ENCODE results near the gene CREG2. TPM values are rescaled to one million over a fixed set of nuclear protein-coding genes. Genes with fewer than 3 reads are reported as not detected.
"Not testable (repeated sequence)": the region's sequence is repeated elsewhere in the genome, so short reads cannot be mapped to it uniquely, and the experiment has no call there.

Gene CREG2
- total RNA-seq, 1 experiment from 2014 or later: not detected

DNA sequence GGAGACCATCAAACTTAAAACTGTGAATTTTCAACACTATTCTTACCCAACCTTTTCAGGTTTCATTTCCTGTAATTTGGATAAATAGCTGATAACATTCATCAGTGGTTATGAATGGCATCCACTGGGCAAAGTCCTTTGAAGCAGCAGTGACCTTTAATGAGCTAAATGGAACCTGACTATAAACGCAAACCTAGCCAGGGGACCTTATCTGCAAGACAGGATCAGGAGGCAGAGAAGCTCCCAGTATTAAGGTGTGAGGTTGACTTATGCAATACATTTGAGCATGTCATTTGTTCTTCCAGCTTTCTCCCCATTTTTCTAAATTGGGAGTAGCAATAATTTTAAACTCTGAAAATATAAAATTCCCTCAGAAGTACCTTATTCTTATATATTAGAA is 38.4 kb downstream of the CREG2 start:
- DNase-seq (ENCODE audit: low spot score): peak; percentile 30

DNA sequence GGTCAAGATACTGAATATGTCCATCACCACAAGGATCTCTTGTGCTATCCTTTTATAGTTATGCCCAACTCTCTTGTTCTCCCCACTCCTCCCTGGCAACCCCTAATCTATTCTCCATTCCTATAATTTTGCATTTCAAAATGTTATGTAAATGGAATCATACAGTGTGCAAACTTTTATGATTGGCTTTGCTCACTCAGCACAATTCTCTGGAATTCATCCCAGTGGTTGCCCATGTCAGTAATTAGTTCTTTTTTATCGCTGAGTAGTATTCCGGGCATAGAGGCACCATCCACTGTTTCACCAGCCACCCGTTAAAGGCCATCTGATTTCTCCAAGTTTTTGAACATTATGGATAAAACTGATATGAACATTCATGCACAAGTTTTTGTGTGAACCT is 40.4 kb downstream of the CREG2 start:
- DNase-seq (ENCODE audit: low spot score): no peak

DNA sequence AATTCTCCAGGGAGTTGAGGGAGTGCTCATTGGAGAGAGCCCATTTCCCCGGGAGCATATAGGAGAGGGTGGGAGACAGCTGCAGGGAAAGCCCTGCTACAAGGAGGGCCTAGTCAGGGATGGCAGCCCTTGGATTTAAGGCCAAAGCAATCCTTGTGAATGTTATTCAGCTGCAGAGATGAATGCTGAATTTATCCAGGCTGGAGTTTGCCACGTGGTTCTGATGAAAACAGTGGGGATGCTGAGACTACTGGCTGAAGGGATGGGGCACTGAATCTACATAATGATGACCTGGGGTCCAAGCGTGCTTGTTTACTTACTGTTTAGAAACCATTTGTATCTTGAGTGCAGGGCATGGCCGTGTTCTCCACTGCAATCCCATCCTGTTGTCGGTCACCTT is 43.2 kb downstream of the CREG2 start:
- DNase-seq (ENCODE audit: low spot score): no peak

DNA sequence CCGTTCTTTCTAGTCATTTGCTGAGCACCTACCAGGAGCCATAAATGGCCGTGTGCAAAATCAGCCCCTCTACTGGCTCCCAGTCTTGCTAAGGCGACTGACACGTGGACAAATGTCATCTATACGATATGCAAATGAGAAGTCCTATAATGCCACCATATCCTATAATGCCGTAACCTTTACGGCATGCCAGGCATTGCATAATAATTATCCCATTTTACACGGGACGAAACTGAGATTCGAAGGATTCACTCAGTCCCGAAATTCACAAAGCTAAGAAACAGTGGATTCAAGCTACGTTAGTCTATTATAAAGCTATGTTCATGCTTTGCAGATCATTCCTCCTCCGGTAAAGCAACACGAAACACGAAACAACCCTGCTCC is 44.7 kb downstream of the CREG2 start:
- no peak for DNase-seq (ENCODE audit: low spot score)

DNA sequence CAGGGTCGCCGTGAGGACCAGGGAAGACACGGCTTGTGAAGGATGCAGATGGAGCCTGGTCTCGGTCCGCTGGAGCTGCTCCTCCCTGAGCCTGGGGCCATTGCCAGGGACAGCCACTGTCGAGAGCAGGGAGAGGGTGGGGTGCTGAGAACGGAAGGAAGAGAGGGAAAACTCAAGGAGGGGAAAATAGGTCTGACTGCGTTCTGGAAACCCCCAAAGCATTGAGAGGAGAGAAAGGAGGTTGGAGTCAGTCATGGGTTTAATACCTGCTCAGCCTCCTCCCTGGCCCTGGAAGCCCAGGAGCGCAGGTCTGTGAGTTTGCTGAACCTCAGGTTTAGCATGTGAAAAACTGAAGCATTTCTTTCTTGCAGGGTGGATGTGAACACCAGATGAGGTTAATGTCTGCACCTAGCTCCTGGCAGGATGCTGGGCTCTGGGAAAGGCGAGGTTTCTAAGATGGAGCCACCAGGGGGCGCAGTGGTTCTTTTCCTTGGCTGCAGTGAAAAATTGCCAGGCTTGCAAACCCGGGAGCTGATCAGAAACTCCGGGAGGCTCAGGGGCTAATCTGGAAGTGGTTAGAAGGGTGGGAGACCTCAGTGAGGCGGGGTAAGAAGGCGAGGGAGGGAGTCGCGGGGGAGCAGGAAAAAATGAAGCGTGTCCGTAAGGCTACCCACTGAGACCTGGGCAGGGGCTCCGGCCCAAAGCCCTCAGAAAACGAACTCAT is 45.2 kb downstream of the CREG2 start:
- DNase-seq (ENCODE audit: low spot score): peak; percentile 93

DNA sequence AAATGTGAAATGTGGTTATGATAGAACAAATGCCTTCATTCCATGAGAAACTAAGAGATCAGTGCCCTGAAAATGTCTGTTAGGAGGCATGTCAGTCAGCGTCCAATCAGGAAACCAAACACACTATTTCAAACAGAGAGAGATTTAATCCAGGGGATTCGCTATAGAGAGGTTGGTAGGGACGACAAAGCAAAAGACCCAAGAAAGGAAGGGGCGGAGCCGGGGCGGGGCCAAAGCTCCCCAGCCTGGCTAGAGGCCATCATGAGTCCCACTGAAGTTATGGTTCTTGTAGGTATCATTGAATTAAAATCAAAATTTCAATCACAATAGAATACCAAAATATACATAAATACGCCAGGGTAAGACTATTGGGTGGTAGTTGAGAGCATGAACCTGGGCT is 45.9 kb downstream of the CREG2 start:
- peak; percentile 42 for DNase-seq (ENCODE audit: low spot score)

DNA sequence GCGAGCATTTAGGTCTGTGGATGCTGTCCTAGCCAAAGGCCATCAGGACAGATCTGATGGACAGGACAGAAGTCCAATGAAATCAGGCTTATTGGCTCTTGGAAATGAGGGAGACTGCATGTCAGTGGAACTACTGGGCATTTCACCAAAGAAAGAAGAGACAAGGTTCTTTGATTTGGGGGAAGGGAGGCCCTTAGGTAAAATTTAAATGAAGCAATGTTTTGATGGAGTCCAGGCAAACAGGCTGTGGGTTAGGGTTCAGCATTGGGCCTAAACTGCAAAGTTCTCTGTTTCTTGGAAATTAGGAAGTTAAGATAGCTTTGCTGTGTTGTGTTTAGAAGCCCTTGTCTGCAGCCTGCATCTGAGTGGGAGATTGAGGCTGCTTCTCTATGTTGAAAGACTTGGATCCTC is 47.2 kb downstream of the CREG2 start:
- no peak for DNase-seq (ENCODE audit: low spot score)

DNA sequence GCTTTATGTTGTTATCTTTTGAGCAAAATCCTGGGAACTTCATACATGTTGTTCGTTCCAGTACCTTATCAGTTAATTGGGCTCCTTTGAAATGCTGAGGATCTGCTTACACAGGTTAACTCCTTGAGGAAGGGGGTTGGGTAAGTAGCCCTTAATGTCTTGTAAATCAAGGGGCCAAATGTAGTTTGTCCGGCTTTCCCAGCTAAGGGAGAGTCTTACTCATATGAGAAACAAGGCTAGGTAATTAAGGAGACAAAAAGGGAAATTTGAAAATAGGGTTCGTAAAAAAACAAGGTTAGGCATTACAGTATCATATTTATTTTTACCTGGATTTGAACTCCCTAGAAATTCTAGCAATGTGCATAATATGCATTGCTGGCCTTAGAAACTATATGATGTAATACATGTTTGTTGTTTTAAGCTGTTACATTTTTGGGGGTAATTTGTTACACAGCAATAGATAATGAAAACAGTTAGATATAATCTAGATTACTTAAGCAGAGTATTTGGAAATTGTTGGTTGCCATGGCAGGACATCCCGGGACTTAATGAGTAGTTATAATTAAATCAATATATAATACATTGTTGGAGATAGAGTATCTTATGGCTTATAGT is 47.9 kb downstream of the CREG2 start:
- no peak for DNase-seq (ENCODE audit: low spot score)

DNA sequence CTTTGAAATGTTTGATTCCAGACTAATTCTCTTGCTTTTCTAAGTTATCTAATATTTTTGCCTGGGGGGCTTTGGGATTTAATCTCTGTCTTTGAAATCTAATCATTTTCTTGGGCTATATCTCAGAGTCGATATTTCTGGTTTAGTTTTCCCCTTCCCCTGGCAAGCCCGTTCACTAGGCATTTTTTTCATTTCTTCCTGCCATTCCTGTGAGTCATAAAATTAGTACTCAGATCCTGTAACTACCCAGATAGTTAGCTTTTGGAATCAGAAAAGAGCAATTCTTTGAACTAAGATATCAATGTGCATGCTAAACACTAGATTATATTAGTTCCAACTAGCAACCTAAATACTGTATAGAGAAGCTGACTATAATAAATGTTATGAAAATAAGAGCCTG is 49.4 kb downstream of the CREG2 start:
- no peak for DNase-seq (ENCODE audit: low spot score)

DNA sequence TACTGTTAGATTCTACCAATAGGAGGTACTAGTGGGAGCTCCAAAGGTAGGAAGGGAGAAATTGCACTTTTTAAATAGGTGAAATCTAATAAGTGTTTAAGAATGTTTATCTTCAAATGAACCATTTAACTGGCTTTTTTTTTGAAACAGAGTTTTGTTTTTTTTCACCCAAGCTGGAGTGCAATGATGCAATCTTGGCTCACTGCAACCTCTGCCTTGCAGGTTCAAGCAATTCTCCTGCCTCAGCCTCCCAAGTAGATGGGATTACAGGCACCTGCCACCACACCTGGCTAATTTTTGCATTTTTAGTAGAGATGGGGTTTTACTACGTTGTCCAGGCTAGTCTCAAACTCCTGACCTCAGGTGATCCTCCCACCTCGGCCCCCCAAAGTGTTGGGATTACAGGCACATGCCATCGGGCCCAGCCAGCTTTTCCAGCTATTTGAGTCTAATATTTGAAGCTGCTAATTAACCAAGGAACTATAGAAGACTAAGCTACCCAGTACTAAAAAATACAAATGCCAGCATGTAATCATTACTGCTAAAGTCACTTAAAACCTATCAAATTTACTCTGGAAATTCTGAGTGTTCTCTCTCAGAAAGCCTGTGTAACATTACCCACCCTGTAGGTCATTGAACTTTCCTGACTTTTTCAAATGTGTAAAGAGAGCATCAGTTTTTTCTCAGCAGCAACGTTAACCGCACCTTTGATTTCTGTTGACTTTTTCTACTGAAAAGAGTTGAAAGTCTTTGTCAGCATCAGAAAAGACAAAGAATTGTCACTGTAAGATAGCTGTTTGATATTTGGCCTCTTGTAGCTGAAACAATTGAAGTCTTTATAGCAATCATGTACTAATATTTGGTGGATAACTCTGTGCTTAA is 54.2 kb downstream of the CREG2 start:
- no peak for DNase-seq (ENCODE audit: low spot score)

DNA sequence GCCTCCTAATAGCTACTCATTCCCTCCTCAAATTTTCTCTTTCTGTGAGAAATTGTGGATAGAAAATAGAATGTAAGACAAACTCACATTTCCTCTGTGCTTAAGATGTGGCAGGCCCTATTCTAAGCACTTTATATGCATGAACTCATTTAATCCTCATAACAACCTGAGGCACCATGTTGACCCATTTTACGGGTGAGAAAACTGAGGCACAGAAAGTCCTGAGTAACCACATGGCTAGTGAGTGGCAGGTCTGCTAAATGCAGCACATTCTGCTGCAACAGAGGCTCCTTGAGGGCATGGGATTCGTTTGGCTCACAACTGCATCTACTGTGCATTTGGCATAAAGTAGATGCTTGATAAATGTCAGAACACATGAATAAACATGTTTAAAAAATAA is 56.1 kb downstream of the CREG2 start:
- no peak for DNase-seq (ENCODE audit: low spot score)

DNA sequence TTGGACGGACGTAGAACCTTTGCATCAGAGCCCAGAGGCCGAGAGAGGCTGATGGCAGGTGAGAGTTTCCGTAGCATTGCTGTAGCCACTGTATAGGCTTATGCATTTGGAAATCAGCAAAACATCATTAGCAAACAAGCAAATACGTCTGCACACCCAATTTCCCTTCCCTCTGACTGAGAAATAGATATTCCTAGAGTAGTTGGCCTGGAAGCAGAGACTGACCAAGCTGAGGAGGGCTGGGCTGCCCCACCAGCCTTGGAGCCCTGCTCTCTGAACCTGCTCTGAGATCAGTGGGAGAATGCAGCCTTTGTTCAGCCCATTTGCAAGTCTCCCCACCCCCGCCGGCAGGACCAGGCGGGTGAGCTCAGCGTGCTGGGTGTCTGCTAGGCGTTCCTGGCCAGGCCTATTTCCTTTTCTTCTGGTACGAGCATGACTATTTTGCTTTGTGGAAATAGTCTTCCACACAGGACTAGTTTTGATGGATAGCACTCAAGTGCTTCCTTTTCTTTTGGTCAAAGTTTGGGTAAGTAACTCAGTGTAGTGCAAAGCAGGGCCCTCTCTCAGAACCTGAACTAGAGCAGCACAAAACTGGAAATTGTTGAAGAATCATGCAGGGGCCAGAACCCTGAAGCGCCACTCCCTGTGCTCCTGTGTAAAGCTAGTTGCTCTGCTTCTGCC is 56.9 kb downstream of the CREG2 start:
- DNase-seq (ENCODE audit: low spot score): peak; percentile 68

DNA sequence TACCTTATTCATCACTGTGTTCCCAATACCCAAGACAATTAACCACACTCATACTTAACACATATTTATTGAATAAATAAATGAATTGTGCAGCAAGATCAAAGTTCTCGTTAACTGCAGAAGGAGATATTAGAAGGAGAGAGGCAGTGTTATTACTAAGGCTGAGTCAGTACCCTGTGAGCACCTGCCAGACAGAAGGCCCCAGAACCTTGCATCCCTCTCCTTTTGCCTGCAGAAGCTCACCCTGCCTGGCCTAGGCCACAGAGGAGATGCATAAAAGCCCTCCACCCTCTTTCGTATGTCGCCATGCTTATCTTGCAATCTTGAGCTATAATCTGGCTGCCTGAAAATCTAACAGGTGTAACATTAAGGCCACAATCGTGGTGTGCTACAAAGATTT is 58.3 kb downstream of the CREG2 start:
- DNase-seq (ENCODE audit: low spot score): peak; percentile 32

DNA sequence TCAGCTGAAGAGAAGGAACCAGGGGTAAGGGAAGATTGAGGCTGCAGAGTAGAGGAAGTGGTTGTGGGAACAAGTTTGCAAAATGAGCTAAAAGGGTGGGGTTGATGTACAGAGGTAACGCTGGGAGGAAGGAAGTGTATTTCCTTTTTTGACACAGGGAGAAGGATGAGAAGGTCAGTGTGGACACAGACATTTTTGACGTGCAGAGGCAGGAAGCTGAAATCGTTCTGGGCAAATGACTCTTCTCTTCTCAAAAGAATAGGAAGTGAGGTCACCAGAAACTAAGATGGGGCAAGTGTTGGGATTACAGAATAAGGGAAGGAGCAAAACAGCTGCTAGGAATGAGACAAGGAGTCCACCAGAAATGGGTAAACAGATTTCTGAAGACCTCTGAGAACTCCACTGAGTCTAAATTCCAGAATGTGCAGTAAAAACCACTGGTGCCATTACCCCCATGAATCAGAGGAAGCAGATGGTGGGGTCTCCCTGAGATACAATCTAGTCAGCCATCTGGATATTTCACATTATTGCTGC is 58.8 kb downstream of the CREG2 start:
- DNase-seq (ENCODE audit: low spot score): no peak

DNA sequence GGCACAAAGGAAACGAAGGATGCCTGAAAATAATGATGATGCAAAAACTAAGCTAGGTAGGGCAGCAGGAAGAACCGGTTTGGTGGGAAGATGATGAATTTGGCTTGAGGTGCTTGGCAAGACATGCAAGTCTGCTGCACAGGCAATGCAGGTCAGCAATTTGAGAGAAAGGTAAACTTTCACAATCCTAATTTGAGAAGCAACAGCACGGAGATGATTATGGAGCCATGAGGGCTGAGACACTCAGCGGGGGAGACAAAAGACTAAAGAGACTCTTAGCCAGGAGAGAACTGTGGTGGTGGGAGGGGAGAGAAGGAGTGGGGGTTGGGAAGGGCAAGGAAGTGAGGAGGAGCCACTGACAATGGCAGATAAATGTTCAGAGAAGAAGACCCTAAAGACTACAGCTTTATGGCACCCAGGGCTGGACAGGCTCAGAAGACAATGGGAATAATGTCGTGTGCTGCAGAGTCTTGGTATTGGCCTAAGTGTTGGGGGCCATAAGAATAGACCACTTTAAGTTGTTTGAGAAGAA is 59.4 kb downstream of the CREG2 start:
- DNase-seq (ENCODE audit: low spot score): peak; percentile 93

DNA sequence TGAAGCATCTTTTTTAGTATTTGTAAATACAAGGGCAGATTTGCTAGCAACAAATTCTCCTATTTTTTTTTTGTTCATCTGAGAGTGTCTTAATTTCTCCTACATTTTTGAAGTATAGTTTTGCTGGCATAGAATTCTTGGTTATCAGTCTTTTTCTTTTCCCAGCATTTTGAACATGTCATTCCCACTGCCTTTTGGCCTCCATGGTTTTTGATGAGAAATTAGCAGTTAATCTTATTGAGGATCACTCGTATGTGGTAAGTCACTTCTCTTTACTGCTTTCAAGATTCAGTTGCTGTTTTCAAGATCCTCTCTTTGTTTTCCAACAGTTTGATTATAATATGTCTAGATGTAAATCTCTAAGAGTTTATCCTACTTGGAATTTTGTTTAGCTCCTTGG is 61.9 kb downstream of the CREG2 start:
- DNase-seq (ENCODE audit: low spot score): no peak

DNA sequence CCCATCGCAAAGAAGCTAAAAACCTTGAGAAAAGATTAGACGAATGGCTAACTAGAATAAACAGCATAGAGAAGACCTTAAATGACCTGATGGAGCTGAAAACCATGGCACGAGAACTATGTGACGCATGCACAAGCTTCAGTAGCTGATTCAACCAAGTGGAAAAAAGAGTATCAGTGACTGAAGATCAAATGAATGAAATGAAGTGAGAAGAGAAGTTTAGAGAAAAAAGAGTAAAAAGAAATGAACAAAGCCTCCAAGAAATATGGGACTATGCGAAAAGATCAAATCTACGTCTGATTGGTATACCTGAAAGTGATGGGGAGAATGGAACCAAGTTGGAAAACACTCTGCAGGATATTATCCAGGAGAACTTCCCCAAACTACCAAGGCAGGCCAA is 70.7 kb downstream of the CREG2 start:
- DNase-seq (ENCODE audit: low spot score): not testable (repeated sequence)

DNA sequence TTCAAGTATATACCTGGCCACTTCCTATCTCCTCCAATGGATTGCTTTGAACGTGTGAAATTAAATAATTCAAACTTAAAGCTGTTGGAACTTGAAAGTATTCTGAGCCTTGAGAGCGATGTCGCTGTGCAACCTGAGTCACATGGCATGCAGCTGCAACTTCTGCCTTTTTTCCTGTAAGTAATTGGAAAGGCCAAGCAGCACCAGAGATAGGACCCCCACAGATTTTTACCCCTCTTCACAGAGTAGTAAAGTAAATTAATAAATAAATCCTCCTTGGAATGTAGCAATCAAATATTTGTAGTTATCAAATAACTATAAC is 75.6 kb downstream of the CREG2 start:
- no peak for DNase-seq (ENCODE audit: low spot score)

DNA sequence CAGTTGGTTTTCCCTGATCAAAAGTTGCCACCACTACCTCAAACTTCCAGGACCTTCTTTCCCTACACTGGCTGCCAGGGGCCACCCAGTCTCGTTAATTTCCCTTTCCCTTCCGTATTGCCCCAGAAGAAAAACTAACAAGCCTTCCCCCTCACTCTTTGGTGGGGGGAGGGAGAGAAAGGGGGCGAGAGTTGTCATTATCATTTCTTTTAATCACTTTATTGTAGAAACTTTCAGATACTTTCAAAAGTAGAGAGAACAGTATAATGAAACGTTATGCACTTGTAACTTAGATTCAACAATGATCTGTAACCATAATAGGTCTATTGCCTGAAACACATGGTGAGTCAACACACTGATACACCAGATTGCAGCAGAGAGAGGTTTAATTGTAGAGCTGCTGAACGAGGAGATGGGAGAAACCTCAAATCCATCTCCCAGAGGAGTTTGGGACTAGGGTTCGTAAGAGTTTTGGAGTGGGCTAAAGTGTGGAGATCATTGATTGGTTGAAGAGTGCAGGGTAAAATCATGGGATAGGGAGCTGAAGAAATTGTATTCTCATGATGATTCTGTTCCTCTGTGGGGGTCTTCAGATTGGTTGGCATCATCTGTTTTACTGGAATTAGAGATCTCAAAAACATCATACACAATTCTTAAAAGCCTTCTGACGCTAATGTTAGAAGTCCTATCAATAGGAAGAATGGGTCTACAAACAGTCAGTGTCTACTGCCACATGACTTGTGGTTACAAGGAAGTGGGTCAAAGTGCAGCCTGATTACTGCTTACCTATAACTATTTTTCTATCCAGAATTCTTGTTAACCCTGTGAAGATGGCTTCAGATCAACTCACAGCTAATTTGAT is 76.2 kb downstream of the CREG2 start:
- peak; percentile 34 for DNase-seq (ENCODE audit: low spot score)

DNA sequence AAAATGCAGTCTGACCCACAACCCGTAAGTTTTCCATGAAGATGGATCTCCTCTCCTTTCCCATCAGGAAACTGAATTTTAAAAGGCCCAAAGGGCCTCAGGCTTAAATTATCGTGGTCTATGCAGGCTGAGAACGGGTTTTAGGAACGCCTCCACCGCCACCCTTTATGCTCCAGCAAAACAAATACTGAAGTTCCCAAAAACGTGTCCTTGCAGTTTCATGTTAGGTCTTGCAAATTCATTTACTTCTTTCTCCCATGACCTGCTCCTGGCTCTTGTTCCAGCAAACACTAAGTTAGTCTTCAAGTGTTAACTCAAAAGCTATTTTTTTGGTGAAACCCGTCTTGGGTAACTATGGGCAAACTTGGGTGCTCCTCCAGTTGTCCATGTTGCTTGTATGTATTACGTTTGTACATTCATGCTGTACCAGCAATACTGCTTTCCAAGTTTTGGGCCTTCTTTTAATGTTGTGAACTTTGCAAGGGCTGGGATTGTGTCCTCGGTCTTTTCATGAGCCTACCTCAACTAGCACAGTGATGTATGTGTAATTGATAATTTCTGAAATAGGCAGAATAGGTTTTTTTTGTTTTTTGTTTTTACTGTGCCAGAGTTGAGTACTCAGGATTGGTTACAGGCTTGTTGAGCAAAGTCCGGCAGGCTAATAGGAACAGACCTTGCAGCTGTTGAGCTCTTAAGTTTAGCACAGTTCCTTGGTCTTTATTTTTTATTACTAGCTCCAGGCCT is 77.0 kb downstream of the CREG2 start:
- no peak for DNase-seq (ENCODE audit: low spot score)
